ENCODE results near the gene MTCL1. TPM values are rescaled to one million over a fixed set of nuclear protein-coding genes. Genes with fewer than 3 reads are reported as not detected.

Gene MTCL1
- total and polyA plus RNA-seq, 9 of the 15 experiments (the other 6 are each of a cell fraction or from before 2014, with no cell fraction given), result 0.21 to 7.4 (median 3.7) TPM

DNA sequence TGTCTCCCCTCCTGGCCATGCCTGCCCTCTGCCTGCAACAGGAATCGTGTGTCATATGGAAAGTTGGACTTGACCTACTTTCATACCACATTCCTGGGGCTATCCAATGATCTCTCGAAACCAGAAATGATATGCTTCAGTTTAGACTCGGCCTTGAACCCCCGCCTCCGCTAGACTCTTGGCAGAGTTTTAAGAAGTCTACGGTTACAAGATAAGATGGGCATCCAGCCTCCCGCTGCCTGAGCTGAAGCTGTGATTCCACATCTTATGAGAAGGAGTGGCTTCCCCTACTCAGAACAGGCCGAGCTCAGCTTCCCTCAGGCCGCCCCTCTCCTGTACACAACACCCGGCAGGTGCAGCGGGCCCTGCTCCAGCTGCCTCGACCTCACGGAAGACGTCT, 73.9 kb downstream of the MTCL1 start (continued):
- TF ChIP-seq HES1 (IDR thresholded peaks at IDR 0.05; ENCODE audit: low read depth) (no peak), TAF7 (tag; IDR thresholded peaks at IDR 0.05) (no peak), ARHGAP35 (IDR thresholded peaks at IDR 0.05; ENCODE audit: partially characterized antibody) (no peak), SRF (CRISPR knock-in tag; IDR thresholded peaks at IDR 0.05) (no peak), SP1 (CRISPR knock-in tag; IDR thresholded peaks at IDR 0.05) (no peak), MXI1 (IDR thresholded peaks at IDR 0.05; ENCODE audit: low read depth, low read length) (no peak), CLOCK (CRISPR knock-in tag; IDR thresholded peaks at IDR 0.05; ENCODE audit: borderline replicate concordance) (no peak)

GRCh38 chr18:8780227-8780626, 74.9 kb downstream of the MTCL1 start:
- Histone ChIP-seq H3K4me1 (replicated peaks in 1 of 2; ENCODE audit: control insufficient read depth in 2 of 2, insufficient read depth in 2 of 2, low read length in 2 of 2) (peaks cover 4 to 20% of the 10 kb centered on the region in 2 experiments; a peak in 2 of 5 replicates), H3K27me3 (ENCODE audit: control insufficient read depth in 2 of 2, insufficient read depth in 2 of 2, low read length in 2 of 2) (peaks cover 5 to 26% of the 10 kb centered on the region in 2 experiments; a peak in 2 of 5 replicates), H2AFZ (ENCODE audit: low read depth, low read length) (no peak overlapping the region), H3K27ac (ENCODE audit: extremely low read depth, low read depth, low read length) (no peak overlapping the region), H3K4me2 (ENCODE audit: insufficient read depth, low read length) (no peak overlapping the region), H3K79me2 (ENCODE audit: control insufficient read depth, insufficient read depth, low read length) (no peaks in the 10 kb centered on the region), H3K9ac (ENCODE audit: insufficient read depth in 1 of 2, low read depth in 2 of 2, low read length in 2 of 2) (0 out of 4 replicates have a peak overlapping the region, but pooled peaks of 1 of the 2 experiments have one; percentile 23), H3K9me1 (ENCODE audit: control insufficient read depth, insufficient read depth, low read length) (peaks cover 4% of the 10 kb centered on the region), H3K4me3 (no peak overlapping the region), H3K36me3 (ENCODE audit: control insufficient read depth, insufficient read depth, low read length) (no peaks in the 10 kb centered on the region), H4K20me1 (replicated peaks; ENCODE audit: control insufficient read depth, insufficient read depth, low read length) (no peaks in the 10 kb centered on the region), H3K9me3 (replicated peaks; ENCODE audit: control insufficient read depth, insufficient read depth, low read depth, low read length) (no peaks in the 10 kb centered on the region)
- BruUV-seq (replicated peaks), result no TSS peak
- ATAC-seq (no peak), DNase-seq (ENCODE audit: extremely low read depth in 1 of 4, low spot score in 3 of 4) (no peak), FAIRE-seq (no peak)
- intact Hi-C loops (cut with micrococcal nuclease) (no loop called here), in situ Hi-C loops (cut with MboI) (no loop called here)
- CTCF ChIA-PET (ENCODE audit: low intra/inter-chr PET ratio), result no interaction called here
- TF ChIP-seq MAZ (CRISPR knock-in tag; conservative IDR thresholded peaks at IDR 0.05 in 1 of 2, IDR thresholded peaks at IDR 0.05 in 1 of 2) (no peak), ZNF165 (CRISPR knock-in tag; IDR thresholded peaks at IDR 0.05; ENCODE audit: borderline replicate concordance) (no peak), ZNF143 (CRISPR knock-in tag; IDR thresholded peaks at IDR 0.05) (no peak), ZNF699 (CRISPR knock-in tag; IDR thresholded peaks at IDR 0.05; ENCODE audit: insufficient replicate concordance) (no peak), RB1 (IDR thresholded peaks at IDR 0.05; ENCODE audit: low read depth) (no peak), ZNF79 (CRISPR knock-in tag; IDR thresholded peaks at IDR 0.05; ENCODE audit: low read depth) (no peak), ZNF551 (CRISPR knock-in tag; IDR thresholded peaks at IDR 0.05) (no peak), KLF6 (CRISPR knock-in tag; IDR thresholded peaks at IDR 0.05; ENCODE audit: borderline replicate concordance) (no peak), ZC3H8 (IDR thresholded peaks at IDR 0.05) (no peak), ZNF23 (CRISPR knock-in tag; IDR thresholded peaks at IDR 0.05) (no peak)
- TF ChIP-seq, protein P1, sequence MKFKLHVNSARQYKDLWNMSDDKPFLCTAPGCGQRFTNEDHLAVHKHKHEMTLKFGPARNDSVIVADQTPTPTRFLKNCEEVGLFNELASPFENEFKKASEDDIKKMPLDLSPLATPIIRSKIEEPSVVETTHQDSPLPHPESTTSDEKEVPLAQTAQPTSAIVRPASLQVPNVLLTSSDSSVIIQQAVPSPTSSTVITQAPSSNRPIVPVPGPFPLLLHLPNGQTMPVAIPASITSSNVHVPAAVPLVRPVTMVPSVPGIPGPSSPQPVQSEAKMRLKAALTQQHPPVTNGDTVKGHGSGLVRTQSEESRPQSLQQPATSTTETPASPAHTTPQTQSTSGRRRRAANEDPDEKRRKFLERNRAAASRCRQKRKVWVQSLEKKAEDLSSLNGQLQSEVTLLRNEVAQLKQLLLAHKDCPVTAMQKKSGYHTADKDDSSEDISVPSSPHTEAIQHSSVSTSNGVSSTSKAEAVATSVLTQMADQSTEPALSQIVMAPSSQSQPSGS (CRISPR knock-in tag; IDR thresholded peaks at IDR 0.05), result no peak
- WGBS (ENCODE audit: insufficient coverage, low coverage, missing lambda C conversion rate), result 22% methylated on average over 6 of the region's 6 CpGs
- POLR2A ChIA-PET, result interaction anchor here (0.7 kb wide), 1 partner anchor 13 kb away, joined by 3 read pairs; no protein-coding TSS in a partner anchor

Measured in K562 (cell line).